ENCODE results near the gene KAZALD1. TPM values are rescaled to one million over a fixed set of nuclear protein-coding genes. Genes with fewer than 3 reads are reported as not detected.

KAZALD1 gene
- total and polyA plus RNA-seq, 4 donors, result 2.5 to 10.0 (median 4.3) TPM

GRCh38 chr10:101055411-101055810, 6.4 kb upstream of the KAZALD1 start:
- no peaks in the 10 kb centered on the region for H3K9me3 ChIP-seq (ENCODE audit: control insufficient read depth, insufficient read depth, low read length)
- DNase-seq (ENCODE audit: low read depth in 4 of 6, low spot score in 6 of 6), result no peak
- no peaks in the 10 kb centered on the region for H3K36me3 ChIP-seq (ENCODE audit: control insufficient read depth, insufficient read depth, low read length)
- WGBS (ENCODE audit: insufficient coverage), result 86% methylated on average over 2 of the region's 4 CpGs
- no peak overlapping the region for H3K27ac ChIP-seq (ENCODE audit: low read depth, low read length)
- H3K4me1 ChIP-seq (ENCODE audit: control insufficient read depth, insufficient read depth, low read length), result peaks cover 11% of the 10 kb centered on the region
- peaks cover 18% of the 10 kb centered on the region for H3K27me3 ChIP-seq (ENCODE audit: control insufficient read depth, insufficient read depth, low read length)
- no peak overlapping the region for H3K4me3 ChIP-seq (ENCODE audit: low read depth, low read length)

DNA sequence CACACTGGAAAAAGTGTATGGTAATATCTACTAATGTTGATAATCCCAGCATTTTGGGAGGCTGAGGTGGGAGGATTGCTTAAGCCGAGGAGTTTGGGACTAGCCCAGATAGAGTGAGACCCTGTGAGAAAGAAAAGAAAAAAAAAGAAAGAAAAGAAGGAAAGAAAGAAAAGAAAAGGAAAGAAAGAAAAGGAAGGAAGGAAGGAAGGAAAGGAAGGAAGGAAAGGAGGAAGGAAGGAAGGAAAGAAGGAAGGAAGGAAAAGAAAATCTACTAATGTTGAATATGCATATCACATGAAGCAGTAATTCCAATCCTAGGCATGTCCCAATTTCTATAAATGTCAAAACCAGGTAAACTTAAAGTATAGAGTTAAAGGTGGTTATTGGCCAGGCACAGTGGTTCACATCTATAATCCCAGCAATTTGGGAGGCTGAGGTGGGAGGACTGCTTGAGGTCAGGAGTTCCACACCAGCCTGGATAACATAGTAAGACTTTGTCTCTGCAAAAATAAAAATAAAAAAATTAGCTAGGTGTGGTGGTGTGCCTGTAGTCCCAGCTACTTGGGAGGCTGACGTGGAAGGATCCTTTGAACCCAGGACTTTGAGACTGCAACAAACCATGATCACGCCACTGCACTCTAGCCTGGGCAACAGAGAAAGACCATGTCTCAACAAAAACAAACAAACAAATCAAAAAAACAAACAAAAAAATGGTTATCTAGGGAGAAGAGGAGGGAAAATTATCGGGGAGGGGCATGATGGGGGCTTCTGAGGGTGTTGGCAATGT, 5.2 kb upstream of the KAZALD1 start:
- H3K4me3 ChIP-seq (ENCODE audit: low read depth, low read length), result no peak overlapping the region
- WGBS (ENCODE audit: insufficient coverage), result no CpG with 5 or more reads among the region's 4 CpGs
- no peaks in the 10 kb centered on the region for H3K9me3 ChIP-seq (ENCODE audit: control insufficient read depth, insufficient read depth, low read length)
- no peak for DNase-seq (ENCODE audit: low read depth in 4 of 6, low spot score in 6 of 6)
- H3K27me3 ChIP-seq (ENCODE audit: control insufficient read depth, insufficient read depth, low read length), result peaks cover 10% of the 10 kb centered on the region
- H3K4me1 ChIP-seq (ENCODE audit: control insufficient read depth, insufficient read depth, low read length), result peaks cover 13% of the 10 kb centered on the region
- no peak overlapping the region for H3K27ac ChIP-seq (ENCODE audit: low read depth, low read length)
- no peaks in the 10 kb centered on the region for H3K36me3 ChIP-seq (ENCODE audit: control insufficient read depth, insufficient read depth, low read length)

GRCh38 chr10:101060036-101060950, 1.5 kb upstream of the KAZALD1 start:
- peak; percentile 91 to 99 (median 96) for DNase-seq (ENCODE audit: low read depth in 4 of 6, low spot score in 6 of 6)
- Histone ChIP-seq H3K27me3 (ENCODE audit: control insufficient read depth, insufficient read depth, low read length) (peaks cover 40% of the 10 kb centered on the region), H3K27ac (ENCODE audit: low read depth, low read length) (peak overlapping the region; percentile 93), H3K9me3 (ENCODE audit: control insufficient read depth, insufficient read depth, low read length) (no peaks in the 10 kb centered on the region), H3K4me3 (ENCODE audit: low read depth, low read length) (peak overlapping the region; percentile 89), H3K4me1 (ENCODE audit: control insufficient read depth, insufficient read depth, low read length) (peaks cover 42% of the 10 kb centered on the region), H3K36me3 (ENCODE audit: control insufficient read depth, insufficient read depth, low read length) (no peaks in the 10 kb centered on the region)
- under 1% methylated on average over 30 of the region's 37 CpGs for WGBS (ENCODE audit: insufficient coverage)

GRCh38 chr10:101060951-101061623, 702 bp upstream of the KAZALD1 start:
- H3K9me3 ChIP-seq (ENCODE audit: control insufficient read depth, insufficient read depth, low read length), result no peaks in the 10 kb centered on the region
- H3K4me1 ChIP-seq (ENCODE audit: control insufficient read depth, insufficient read depth, low read length), result peaks cover 44% of the 10 kb centered on the region
- H3K27me3 ChIP-seq (ENCODE audit: control insufficient read depth, insufficient read depth, low read length), result peaks cover 48% of the 10 kb centered on the region
- under 1% methylated on average over 67 of the region's 67 CpGs for WGBS (ENCODE audit: insufficient coverage)
- peak overlapping the region; percentile 93 for H3K27ac ChIP-seq (ENCODE audit: low read depth, low read length)
- peak overlapping the region; percentile 89 for H3K4me3 ChIP-seq (ENCODE audit: low read depth, low read length)
- no peaks in the 10 kb centered on the region for H3K36me3 ChIP-seq (ENCODE audit: control insufficient read depth, insufficient read depth, low read length)
- DNase-seq (ENCODE audit: low read depth in 4 of 6, low spot score in 6 of 6), result peak in 4 of 6 donors; percentile 85 to 97 (median 92)

- Histone ChIP-seq H3K36me3 (ENCODE audit: control insufficient read depth, insufficient read depth, low read length) (no peaks in the 10 kb centered on the region), H3K4me3 (ENCODE audit: low read depth, low read length) (peak overlapping the region; percentile 89), H3K4me1 (ENCODE audit: control insufficient read depth, insufficient read depth, low read length) (peaks cover 58% of the 10 kb centered on the region), H3K27ac (ENCODE audit: low read depth, low read length) (peak overlapping the region; percentile 93), H3K27me3 (ENCODE audit: control insufficient read depth, insufficient read depth, low read length) (peaks cover 60% of the 10 kb centered on the region), H3K9me3 (ENCODE audit: control insufficient read depth, insufficient read depth, low read length) (no peaks in the 10 kb centered on the region)
- 2% methylated on average over 58 of the region's 63 CpGs for WGBS (ENCODE audit: insufficient coverage)
- peak in 2 of 6 donors; percentile 46 to 54 for DNase-seq (ENCODE audit: low read depth in 4 of 6, low spot score in 6 of 6)
These were observed 652 bp downstream of the KAZALD1 start for GRCh38 chr10:101062232-101063049.

DNA sequence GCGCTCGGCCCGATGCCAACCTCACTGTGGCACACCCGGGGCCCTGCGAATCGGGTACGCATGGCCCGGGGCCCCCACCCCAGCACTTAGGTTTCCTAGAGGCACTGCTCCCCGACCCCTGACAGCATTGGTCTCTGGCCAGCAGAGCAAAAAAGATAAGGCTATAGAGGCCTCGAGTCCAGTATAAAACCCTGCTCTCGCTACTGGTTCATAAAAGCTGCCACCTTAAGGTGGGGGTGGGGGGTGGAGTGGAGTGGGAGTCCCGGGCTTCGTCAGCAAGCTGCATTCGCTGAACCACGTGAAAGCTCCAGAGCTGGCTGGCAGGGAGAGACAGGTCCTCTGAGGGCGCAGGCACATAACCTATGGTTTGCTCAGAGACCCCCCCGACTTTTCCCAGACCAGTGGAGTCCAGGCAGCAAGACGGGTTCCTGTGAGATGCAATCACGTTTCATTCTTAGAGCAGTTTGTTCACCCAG, 1.3 kb downstream of the KAZALD1 start:
- H3K36me3 ChIP-seq (ENCODE audit: control insufficient read depth, insufficient read depth, low read length), result no peaks in the 10 kb centered on the region
- no peak overlapping the region for H3K27ac ChIP-seq (ENCODE audit: low read depth, low read length)
- H3K4me3 ChIP-seq (ENCODE audit: low read depth, low read length), result peak overlapping the region; percentile 5
- DNase-seq (ENCODE audit: low read depth in 4 of 6, low spot score in 6 of 6), result no peak
- peaks cover 64% of the 10 kb centered on the region for H3K27me3 ChIP-seq (ENCODE audit: control insufficient read depth, insufficient read depth, low read length)
- H3K4me1 ChIP-seq (ENCODE audit: control insufficient read depth, insufficient read depth, low read length), result peaks cover 61% of the 10 kb centered on the region
- WGBS (ENCODE audit: insufficient coverage), result 3% methylated on average over 13 of the region's 19 CpGs
- no peaks in the 10 kb centered on the region for H3K9me3 ChIP-seq (ENCODE audit: control insufficient read depth, insufficient read depth, low read length)

DNA sequence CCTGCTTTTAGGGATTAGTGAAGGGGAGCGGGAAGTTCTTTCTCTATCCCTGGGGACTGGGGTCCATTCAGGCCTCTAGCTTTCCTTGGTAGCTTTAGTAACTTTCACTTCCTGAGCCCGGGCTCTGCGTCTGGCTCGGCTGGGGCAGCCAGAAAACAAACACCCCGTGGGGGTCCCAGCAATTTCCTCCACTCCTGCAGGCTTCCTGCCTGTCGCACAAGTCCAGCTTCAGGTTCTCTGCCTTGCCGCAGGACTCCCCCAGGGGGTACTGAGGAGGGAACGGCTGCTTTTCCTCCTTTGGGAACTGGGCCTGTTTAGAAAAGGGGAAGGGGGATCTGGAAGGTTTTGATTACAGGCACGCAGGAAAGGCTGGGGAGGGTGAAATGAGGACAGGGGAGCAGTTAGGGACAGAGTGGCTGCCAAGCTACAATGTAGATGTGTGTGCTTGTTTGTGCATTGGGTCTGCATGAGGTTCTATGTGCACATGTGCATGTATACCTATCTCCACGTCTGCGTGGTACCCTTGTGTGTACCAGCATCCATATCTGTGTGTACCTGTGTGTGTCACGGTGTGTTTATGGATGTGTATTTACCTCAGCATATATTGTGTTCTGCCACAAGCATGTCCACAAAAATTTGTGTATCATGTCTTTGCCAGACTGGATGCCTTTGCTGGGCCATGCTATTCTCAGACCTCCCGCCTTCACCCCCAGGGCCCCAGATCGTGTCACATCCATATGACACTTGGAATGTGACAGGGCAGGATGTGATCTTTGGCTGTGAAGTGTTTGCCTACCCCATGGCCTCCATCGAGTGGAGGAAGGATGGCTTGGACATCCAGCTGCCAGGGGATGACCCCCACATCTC, 2.0 kb downstream of the KAZALD1 start:
- no peak overlapping the region for H3K27ac ChIP-seq (ENCODE audit: low read depth, low read length)
- no peak for DNase-seq (ENCODE audit: low read depth in 4 of 6, low spot score in 6 of 6)
- H3K36me3 ChIP-seq (ENCODE audit: control insufficient read depth, insufficient read depth, low read length), result no peaks in the 10 kb centered on the region
- H3K9me3 ChIP-seq (ENCODE audit: control insufficient read depth, insufficient read depth, low read length), result no peaks in the 10 kb centered on the region
- peaks cover 61% of the 10 kb centered on the region for H3K4me1 ChIP-seq (ENCODE audit: control insufficient read depth, insufficient read depth, low read length)
- WGBS (ENCODE audit: insufficient coverage), result 17% methylated on average over 11 of the region's 15 CpGs
- no peak overlapping the region for H3K4me3 ChIP-seq (ENCODE audit: low read depth, low read length)
- H3K27me3 ChIP-seq (ENCODE audit: control insufficient read depth, insufficient read depth, low read length), result peaks cover 64% of the 10 kb centered on the region

DNA sequence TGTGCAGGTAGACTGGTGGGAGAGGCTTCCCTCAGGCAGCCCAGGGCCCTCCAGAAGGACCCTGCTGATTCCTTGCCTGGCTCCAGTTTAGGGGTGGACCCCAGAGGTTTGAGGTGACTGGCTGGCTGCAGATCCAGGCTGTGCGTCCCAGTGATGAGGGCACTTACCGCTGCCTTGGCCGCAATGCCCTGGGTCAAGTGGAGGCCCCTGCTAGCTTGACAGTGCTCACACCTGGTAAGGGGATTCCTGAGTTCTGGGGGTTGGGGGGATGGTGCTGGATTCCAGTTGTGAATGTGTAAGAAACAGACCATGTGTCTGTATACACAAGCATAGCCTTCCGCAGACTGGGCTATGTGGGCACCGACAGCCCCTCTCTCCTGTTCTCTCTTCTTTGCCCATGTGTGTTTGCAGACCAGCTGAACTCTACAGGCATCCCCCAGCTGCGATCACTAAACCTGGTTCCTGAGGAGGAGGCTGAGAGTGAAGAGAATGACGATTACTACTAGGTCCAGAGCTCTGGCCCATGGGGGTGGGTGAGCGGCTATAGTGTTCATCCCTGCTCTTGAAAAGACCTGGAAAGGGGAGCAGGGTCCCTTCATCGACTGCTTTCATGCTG, 2.7 kb downstream of the KAZALD1 start:
- Histone ChIP-seq H3K27me3 (ENCODE audit: control insufficient read depth, insufficient read depth, low read length) (peaks cover 64% of the 10 kb centered on the region), H3K9me3 (ENCODE audit: control insufficient read depth, insufficient read depth, low read length) (no peaks in the 10 kb centered on the region), H3K4me1 (ENCODE audit: control insufficient read depth, insufficient read depth, low read length) (peaks cover 61% of the 10 kb centered on the region), H3K36me3 (ENCODE audit: control insufficient read depth, insufficient read depth, low read length) (no peaks in the 10 kb centered on the region), H3K27ac (ENCODE audit: low read depth, low read length) (no peak overlapping the region), H3K4me3 (ENCODE audit: low read depth, low read length) (no peak overlapping the region)
- no peak for DNase-seq (ENCODE audit: low read depth in 4 of 6, low spot score in 6 of 6)
- WGBS (ENCODE audit: insufficient coverage), result 41% methylated on average over 7 of the region's 9 CpGs
